Measurements from ENCODE around the gene MEGF11.

- TF ChIP-seq CTCF (IDR thresholded peaks at IDR 0.05; ENCODE audit: low read depth, low read length) (no peak), EZH2phosphoT487 (IDR thresholded peaks at IDR 0.05; ENCODE audit: low read depth) (no peak)
These were observed 317.3 kb downstream of the MEGF11 start for GRCh38 chr15:65936282-65936681.

Data from OCI-LY3 (cell line).